Neuronal stem cell (in vitro differentiated cells): Measurements from ENCODE around the gene TFRC.
"Not testable (repeated sequence)": the region's sequence is repeated elsewhere in the genome, so short reads cannot be mapped to it uniquely, and the experiment has no call there.

Experiments used
- DNase-seq: peaks from one replicate; pipeline ENCODE4 v3.0.0-alpha.2; 2013; ENCODE audit warnings: low spot score
- H2AFZ ChIP-seq: one replicate; pipeline ENCODE4 v1.6.1; 2013; ENCODE audit warnings: mild to moderate bottlenecking, low read length, inconsistent platforms
- H2AK5ac ChIP-seq: 2 replicates; pipeline ENCODE4 v1.6.1; 2013; ENCODE audit warnings: low read depth, mild to moderate bottlenecking, inconsistent platforms, low read length, moderate library complexity, mixed read lengths
- H2BK120ac ChIP-seq: 2 replicates; pipeline ENCODE4 v1.6.1; 2013; ENCODE audit warnings: low read depth, mild to moderate bottlenecking, inconsistent platforms, low read length, moderate library complexity, mixed read lengths
- H2BK12ac ChIP-seq: one replicate; pipeline ENCODE4 v1.6.1; 2013; ENCODE audit warnings: low read length, inconsistent platforms
- H2BK15ac ChIP-seq: 2 replicates; pipeline ENCODE4 v1.6.1; 2013; ENCODE audit warnings: mild to moderate bottlenecking, low read length, inconsistent platforms, mixed read lengths
- H2BK5ac ChIP-seq: one replicate; pipeline ENCODE4 v1.6.1; 2013; ENCODE audit warnings: inconsistent platforms, mild to moderate bottlenecking, low read length, moderate library complexity
- H3K14ac ChIP-seq: one replicate; pipeline ENCODE4 v1.6.1; 2013; ENCODE audit warnings: low read length, inconsistent platforms
- H3K18ac ChIP-seq: 2 replicates; pipeline ENCODE4 v1.6.1; 2013; ENCODE audit warnings: low read length, inconsistent platforms
- H3K23ac ChIP-seq: 2 replicates; pipeline ENCODE4 v1.6.1; 2013; ENCODE audit warnings: low read depth, mild to moderate bottlenecking, mixed read lengths, low read length, inconsistent platforms; ENCODE audit not compliant: poor library complexity
- H3K27ac ChIP-seq: replicated peaks from 3 replicates; pipeline ENCODE4 v1.5.1; 2013; ENCODE audit warnings: low read length, inconsistent platforms
- H3K27me3 ChIP-seq, 3 experiments: 2 replicates each; pipeline ENCODE4 v1.6.1; 2013; ENCODE audit warnings: low read length in 3 of 3, mild to moderate bottlenecking in 2 of 3, inconsistent platforms in 1 of 3, low read depth in 1 of 3, mixed read lengths in 1 of 3, moderate library complexity in 1 of 3; ENCODE audit not compliant: control insufficient read depth in 3 of 3, insufficient read depth in 3 of 3
- H3K36me3 ChIP-seq, 2 donors: replicated peaks in 1 of 2; 2 replicates each; pipeline ENCODE4 v1.6.1; 2013; ENCODE audit warnings: low read length in 2 of 2; ENCODE audit not compliant: control insufficient read depth in 2 of 2, insufficient read depth in 2 of 2
- H3K4ac ChIP-seq: 2 replicates; pipeline ENCODE4 v1.6.1; 2013; ENCODE audit warnings: inconsistent platforms, mild to moderate bottlenecking, low read length, moderate library complexity
- H3K4me1 ChIP-seq, 2 donors: 1 replicate in 1 of 2; 2 replicates in 1 of 2; pipeline ENCODE4 v1.6.1; 2013; ENCODE audit warnings: low read length in 2 of 2, low read depth in 1 of 2; ENCODE audit not compliant: control insufficient read depth in 2 of 2, insufficient read depth in 1 of 2
- H3K4me2 ChIP-seq: one replicate; pipeline ENCODE4 v1.6.1; 2013; ENCODE audit warnings: mild to moderate bottlenecking, low read length, inconsistent platforms; ENCODE audit not compliant: insufficient read depth, poor library complexity, severe bottlenecking
- H3K4me3 ChIP-seq, 2 donors: 2 replicates each; pipeline ENCODE4 v1.5.1; 2013; ENCODE audit warnings: low read length in 2 of 2, mild to moderate bottlenecking in 2 of 2, inconsistent platforms in 1 of 2, moderate library complexity in 1 of 2
- H3K79me1 ChIP-seq: one replicate; pipeline ENCODE4 v1.6.1; 2013; ENCODE audit warnings: low read depth, mild to moderate bottlenecking, inconsistent platforms, low read length, moderate library complexity
- H3K9ac ChIP-seq: one replicate; pipeline ENCODE4 v1.6.1; 2013; ENCODE audit warnings: mild to moderate bottlenecking, low read depth, low read length, inconsistent platforms; ENCODE audit not compliant: poor library complexity
- H3K9me3 ChIP-seq, 2 donors: replicated peaks in 1 of 2; 2 replicates each; pipeline versions ENCODE3 to v1.6.1; 2013; ENCODE audit warnings: low read length in 2 of 2, mild to moderate bottlenecking in 2 of 2, inconsistent platforms in 1 of 2, low read depth in 1 of 2, mixed read lengths in 1 of 2, moderate library complexity in 1 of 2; ENCODE audit not compliant: control insufficient read depth in 2 of 2, insufficient read depth in 1 of 2
- H4K8ac ChIP-seq: one replicate; pipeline ENCODE4 v1.6.1; 2013; ENCODE audit warnings: low read depth, mild to moderate bottlenecking, inconsistent platforms, low read length, moderate library complexity
- H4K91ac ChIP-seq: one replicate; pipeline ENCODE4 v1.6.1; 2013; ENCODE audit warnings: low read length, low read depth, mild to moderate bottlenecking, inconsistent platforms; ENCODE audit not compliant: poor library complexity
- WGBS, 2 donors: extraction: QIAGEN DNeasy Blood & Tissue Kit; methylation state at CpG; one replicate each; pipeline ENCODE4 v1.1.7; 2013; ENCODE audit warnings: missing lambda C conversion rate in 2 of 2, mixed read lengths in 1 of 2; ENCODE audit not compliant: insufficient read length in 2 of 2, insufficient replicate concordance in 1 of 2; ENCODE audit errors: extremely low coverage in 2 of 2; 5-methylcytosine and 5-hydroxymethylcytosine counted together

The TFRC gene

DNA sequence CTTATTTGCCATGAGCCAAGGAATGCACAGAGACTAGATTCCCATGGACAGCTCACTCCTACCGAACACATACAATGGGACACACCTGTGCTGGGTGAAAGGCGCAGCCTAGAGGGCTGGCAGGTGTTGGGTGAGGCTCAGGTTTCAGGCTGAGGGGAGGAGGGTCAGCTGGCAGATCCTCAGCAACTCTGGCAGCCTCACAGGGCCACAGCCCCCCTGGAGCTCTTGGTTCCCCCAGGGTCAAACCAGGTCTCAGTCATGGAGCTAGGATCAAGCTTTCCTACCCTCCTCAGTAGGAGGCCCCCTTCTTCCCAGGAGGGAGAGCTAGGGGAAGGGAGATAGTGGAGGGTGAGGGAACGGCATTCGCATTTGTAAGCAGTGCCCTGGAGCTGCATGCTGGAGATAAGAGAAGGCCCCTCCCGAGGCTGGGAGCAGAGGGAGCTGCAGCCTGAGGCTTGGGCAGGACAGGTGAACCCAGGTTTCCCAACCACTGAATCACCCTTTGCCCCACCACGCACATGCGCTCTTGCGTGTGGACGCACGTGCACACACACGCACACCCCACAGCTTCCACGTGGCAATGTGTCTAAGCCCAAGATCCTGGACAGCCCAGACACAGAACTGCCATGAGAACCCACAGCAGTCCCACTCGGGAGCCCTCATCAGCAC lies 26.3 kb upstream of the TFRC start:
- no peak for DNase-seq
- H3K36me3 ChIP-seq = no peaks in the 10 kb centered on the region
- no peak overlapping the region for H2AFZ ChIP-seq
- H3K4ac ChIP-seq = no peak overlapping the region
- no peaks in the 10 kb centered on the region for H3K79me1 ChIP-seq
- WGBS, 2 donors = no CpG with 5 or more reads among the region's 13 CpGs
- peak overlapping the region; percentile 71 for H2BK15ac ChIP-seq
- no peak overlapping the region for H3K23ac ChIP-seq
- H2BK5ac ChIP-seq = no peak overlapping the region
- no peak overlapping the region for H3K9ac ChIP-seq
- no peak overlapping the region for H3K27ac ChIP-seq
- no peak overlapping the region for H4K91ac ChIP-seq
- peak overlapping the region; percentile 67 for H3K18ac ChIP-seq
- H2BK12ac ChIP-seq = peak overlapping the region; percentile 8
- H2BK120ac ChIP-seq = no peak overlapping the region
- H3K14ac ChIP-seq = no peak overlapping the region
- no peak overlapping the region for H4K8ac ChIP-seq
- H3K4me1 ChIP-seq = peaks cover 0 to 6% of the 10 kb centered on the region in 2 donors
- no peak overlapping the region for H3K4me3 ChIP-seq
- H3K4me2 ChIP-seq = no peak overlapping the region
- peak overlapping the region; percentile 6 for H2AK5ac ChIP-seq
- H3K27me3 ChIP-seq = no peaks in the 10 kb centered on the region
- H3K9me3 ChIP-seq = no peaks in the 10 kb centered on the region

DNA sequence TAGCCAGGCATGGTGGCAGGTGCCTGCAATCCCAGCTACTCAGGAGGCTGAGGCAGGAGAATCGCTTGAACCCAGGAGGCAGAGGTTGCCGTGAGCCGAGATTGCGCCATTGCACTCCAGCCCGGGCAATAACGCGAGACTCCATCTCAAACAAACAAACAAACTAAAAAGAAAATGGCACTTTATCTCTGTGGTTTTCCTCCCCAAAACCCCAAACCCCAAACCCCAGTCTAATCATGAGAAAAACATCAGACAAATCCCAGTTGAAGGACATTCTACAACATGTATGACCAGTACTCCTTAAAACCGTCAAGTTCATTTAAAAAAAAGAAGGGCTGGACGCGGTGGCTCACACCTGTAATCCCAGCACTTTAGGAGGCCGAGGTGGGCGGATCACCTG lies 22.8 kb upstream of the TFRC start:
- not testable (repeated sequence) for H3K27me3 ChIP-seq, H3K36me3 ChIP-seq, H2BK5ac ChIP-seq, H2AK5ac ChIP-seq, H4K8ac ChIP-seq, H2BK120ac ChIP-seq, H3K4me2 ChIP-seq, H3K4me3 ChIP-seq, H2AFZ ChIP-seq, H2BK12ac ChIP-seq, H3K27ac ChIP-seq, H2BK15ac ChIP-seq, H3K18ac ChIP-seq, H3K14ac ChIP-seq, DNase-seq, H3K9me3 ChIP-seq, H4K91ac ChIP-seq, H3K4me1 ChIP-seq, H3K79me1 ChIP-seq, H3K23ac ChIP-seq, H3K4ac ChIP-seq, H3K9ac ChIP-seq
- whole genome bisulfite sequencing, 2 donors = no CpG with 5 or more reads among the region's 12 CpGs

DNA sequence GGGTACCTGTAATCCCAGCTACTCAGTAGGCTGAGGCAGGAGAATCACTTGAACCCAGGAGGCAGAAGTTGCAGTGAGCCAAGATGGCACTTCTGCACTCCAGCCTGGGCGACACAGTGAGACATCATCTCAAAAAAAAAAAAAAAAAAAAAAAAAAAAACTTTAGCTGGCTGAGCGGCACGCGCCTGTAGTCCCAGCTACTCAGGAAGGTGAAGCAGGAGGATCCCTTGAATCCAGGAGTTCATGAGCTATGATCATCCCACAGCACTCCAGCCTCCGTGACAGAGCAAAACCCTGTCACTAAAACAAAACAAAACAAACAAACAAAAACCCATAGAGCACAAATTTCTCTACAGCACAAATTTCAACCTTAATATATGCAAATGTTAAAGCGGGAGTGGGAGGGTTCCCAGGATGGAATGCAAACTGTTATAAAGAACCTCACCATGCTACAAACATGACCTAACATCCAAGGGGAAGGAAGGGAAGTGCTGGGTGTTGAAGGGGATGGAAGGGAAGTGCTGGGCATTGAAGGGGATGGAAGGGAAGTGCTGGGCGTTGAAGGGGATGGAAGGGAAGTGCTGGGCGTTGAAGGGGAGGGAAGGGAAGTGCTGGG lies 16.6 kb upstream of the TFRC start:
- not testable (repeated sequence) for H2BK12ac ChIP-seq, H4K8ac ChIP-seq, H3K18ac ChIP-seq, H3K4me1 ChIP-seq, H3K4me3 ChIP-seq, H2BK5ac ChIP-seq, H3K9me3 ChIP-seq, H2AK5ac ChIP-seq, H3K23ac ChIP-seq, DNase-seq, H3K4ac ChIP-seq, H3K27ac ChIP-seq, H2BK120ac ChIP-seq, H3K36me3 ChIP-seq, H2AFZ ChIP-seq, H3K79me1 ChIP-seq, H3K9ac ChIP-seq, H2BK15ac ChIP-seq, H3K4me2 ChIP-seq, H3K14ac ChIP-seq, H4K91ac ChIP-seq
- H3K27me3 ChIP-seq = peaks cover 0 to 19% (median 0%) of the 10 kb centered on the region in 3 experiments
- WGBS, 2 donors = no CpG with 5 or more reads among the region's 8 CpGs

DNA sequence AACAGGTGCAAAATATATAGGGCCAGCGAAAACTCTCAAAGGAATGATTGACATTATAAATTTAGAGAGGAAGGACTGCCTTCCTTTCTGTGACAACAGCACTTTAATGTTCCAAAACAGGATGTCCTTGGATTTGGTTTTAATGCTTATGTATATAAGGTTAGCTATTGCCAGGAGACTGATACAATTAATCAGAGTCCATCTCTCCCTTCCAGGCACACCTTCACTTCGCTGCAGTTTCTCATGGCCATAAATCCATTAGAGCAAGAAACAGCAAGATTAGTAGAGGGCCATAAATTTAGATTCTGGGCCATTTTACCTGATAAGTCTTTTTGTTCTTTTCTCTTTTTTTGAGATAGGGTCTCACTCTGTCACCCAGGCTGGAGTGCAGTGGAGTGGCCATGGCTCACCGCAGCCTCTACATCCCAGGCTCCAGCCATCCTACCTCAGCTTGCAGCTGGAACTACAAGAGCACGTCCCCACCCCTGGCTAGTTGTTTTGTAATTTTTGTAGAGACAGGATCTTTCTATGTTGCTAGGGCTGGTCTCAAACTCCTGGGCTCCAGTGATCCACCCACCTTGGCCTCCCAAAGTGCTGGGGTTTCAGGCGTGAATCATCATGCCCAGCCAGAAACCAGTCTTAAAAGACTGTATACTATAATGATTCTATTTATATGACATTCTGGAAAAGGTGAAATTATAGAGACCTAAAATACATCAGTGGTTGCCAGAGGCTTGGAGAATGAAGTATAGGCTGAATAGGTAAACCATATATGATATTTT lies 15.7 kb upstream of the TFRC start:
- H2AFZ ChIP-seq = no peak overlapping the region

More for the DNA sequence above, 15.7 kb upstream of the TFRC start:
- H3K27ac ChIP-seq = no peak overlapping the region
- no peak overlapping the region for H3K4me3 ChIP-seq
- no peak overlapping the region for H2BK15ac ChIP-seq
- H3K9ac ChIP-seq = no peak overlapping the region
- H3K18ac ChIP-seq = no peak overlapping the region
- no peak overlapping the region for H4K91ac ChIP-seq
- H2BK12ac ChIP-seq = no peak overlapping the region
- H4K8ac ChIP-seq = no peak overlapping the region
- H2AK5ac ChIP-seq = no peak overlapping the region
- H3K36me3 ChIP-seq = no peaks in the 10 kb centered on the region
- no peaks in the 10 kb centered on the region for H3K9me3 ChIP-seq
- H3K79me1 ChIP-seq = no peaks in the 10 kb centered on the region
- H3K27me3 ChIP-seq = peaks cover 0 to 19% (median 0%) of the 10 kb centered on the region in 3 experiments
- no peak overlapping the region for H3K14ac ChIP-seq
- WGBS, 2 donors = no CpG with 5 or more reads among the region's 5 CpGs
- H3K4me1 ChIP-seq = no peaks in the 10 kb centered on the region
- no peak overlapping the region for H2BK5ac ChIP-seq
- H2BK120ac ChIP-seq = no peak overlapping the region
- no peak for DNase-seq
- no peak overlapping the region for H3K4me2 ChIP-seq
- H3K23ac ChIP-seq = no peak overlapping the region
- H3K4ac ChIP-seq = no peak overlapping the region
